ENCODE measurements around the gene USP24.

GRCh38 chr1:55129194-55129728, 85.9 kb downstream of the USP24 start:
- TF ChIP-seq CTCF (IDR thresholded peaks at IDR 0.05) (no peak), EZH2 (IDR thresholded peaks at IDR 0.05; ENCODE audit: borderline replicate concordance, insufficient read depth, low read depth, low read length, poor library complexity, severe bottlenecking) (no peak)

Measured in B cell (primary cell).